ENCODE results near the gene EVA1A.

EVA1A gene

GRCh38 chr2:75589391-75590105 lies 28.8 kb upstream of the EVA1A start:
- DNase-seq (ENCODE audit: low read depth): no peak

- no peak for DNase-seq (ENCODE audit: low read depth)
Measured at GRCh38 chr2:75587954-75588587, 27.3 kb upstream of the EVA1A start.

- DNase-seq (ENCODE audit: low read depth): no peak
Measured at GRCh38 chr2:75586971-75587370, 26.2 kb upstream of the EVA1A start.

- DNase-seq (ENCODE audit: low read depth): no peak
Measured at GRCh38 chr2:75582840-75583239, 22.1 kb upstream of the EVA1A start.

GRCh38 chr2:75580606-75581005 lies 19.9 kb upstream of the EVA1A start:
- DNase-seq (ENCODE audit: low read depth): no peak

GRCh38 chr2:75580156-75580555 lies 19.4 kb upstream of the EVA1A start:
- DNase-seq (ENCODE audit: low read depth): no peak

- DNase-seq (ENCODE audit: low read depth): no peak
Measured at GRCh38 chr2:75579186-75579585, 18.4 kb upstream of the EVA1A start.

DNA sequence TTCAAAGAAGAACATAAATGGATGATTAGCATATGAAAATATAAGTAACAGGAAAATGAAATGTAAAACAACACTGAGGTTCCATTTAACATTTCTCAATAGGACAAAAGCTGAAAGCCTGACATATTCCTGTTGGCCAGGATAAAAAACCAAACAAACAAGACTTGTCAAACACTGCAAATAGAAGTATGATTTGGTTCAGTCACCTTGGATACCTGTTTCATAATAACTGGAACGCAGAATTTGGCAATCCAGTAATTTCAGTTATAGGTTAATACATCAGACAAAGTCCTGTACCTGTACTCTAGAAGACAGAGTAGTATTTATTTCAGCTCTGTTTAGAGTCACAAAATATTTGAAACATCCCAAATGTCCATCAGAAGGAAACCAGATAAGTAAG lies 16.5 kb upstream of the EVA1A start:
- DNase-seq (ENCODE audit: low read depth): no peak

- no peak for DNase-seq (ENCODE audit: low read depth)
Measured at GRCh38 chr2:75574106-75574505, 13.4 kb upstream of the EVA1A start.

- DNase-seq (ENCODE audit: low read depth): no peak
Measured at GRCh38 chr2:75573145-75573878, 12.6 kb upstream of the EVA1A start.

DNA sequence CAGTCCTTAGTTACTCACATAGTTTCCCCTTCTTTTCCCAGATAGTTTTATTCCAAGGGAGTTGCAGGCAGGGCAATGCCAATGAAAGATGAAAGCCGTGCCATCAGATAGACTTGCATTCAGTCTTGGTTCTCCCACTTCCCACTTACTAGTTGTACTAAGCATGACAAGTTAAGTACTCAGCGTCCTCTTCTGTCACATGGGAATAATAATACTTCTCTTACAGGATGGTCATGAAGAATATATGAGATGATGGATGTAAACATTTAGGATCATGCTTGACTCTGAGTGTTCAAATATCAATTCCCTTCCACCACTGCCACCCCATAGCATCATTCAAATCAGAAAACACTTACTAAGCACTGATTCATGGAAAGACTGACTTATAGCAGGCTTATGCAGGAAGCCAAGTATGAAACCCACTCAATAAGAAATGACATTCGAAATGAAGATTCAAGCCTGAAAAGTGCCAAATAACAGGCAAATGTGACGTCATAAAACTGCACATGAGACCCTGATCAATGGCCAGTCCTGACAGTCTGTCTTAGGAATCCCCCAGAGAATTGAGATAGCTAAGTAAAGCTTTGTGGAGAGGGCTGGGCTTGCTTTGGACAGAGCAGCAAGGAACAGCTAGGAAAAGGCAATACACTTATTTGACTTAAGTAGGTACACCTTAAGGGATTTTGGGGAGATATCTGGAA lies 11.1 kb upstream of the EVA1A start:
- DNase-seq (ENCODE audit: low read depth): no peak

DNA sequence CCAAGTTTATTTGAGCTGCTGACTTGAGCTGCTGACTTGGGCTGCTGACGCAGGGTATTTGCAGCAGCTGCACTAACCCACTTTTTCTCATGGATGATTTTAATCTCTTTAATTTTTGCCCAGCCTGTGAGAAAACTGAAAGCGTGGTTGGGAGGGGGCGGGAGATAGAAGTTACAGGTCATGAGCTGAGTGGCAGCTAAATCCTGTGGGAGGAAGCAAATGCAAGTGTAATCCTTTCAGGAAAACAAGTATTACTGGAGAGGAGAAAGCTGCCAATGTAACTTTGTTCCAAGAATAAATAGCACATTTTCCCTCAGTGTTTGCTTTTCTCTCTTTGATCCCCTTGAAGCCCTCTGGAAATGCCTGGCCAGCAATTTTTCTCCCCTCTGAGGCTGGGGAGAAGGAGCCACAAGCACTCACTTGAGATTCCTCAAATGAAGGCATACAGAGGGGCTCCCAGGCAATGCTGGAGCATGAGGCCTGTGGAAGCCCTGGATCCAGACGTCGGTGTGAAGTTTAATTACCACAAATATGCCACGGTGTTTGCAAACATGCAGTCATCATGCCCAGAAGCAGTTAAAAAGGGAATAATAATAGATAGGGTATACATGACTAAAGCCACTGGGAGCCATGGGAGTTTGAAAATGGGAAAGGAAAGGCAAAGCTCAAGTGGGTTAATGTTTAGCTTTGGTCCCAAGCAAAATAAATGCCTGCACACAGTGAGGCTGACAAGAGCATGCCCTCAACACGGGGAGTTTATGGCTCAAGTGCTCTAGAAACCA lies 10.4 kb upstream of the EVA1A start:
- no peak for DNase-seq (ENCODE audit: low read depth)

GRCh38 chr2:75570024-75570947 lies 9.5 kb upstream of the EVA1A start:
- no peak for DNase-seq (ENCODE audit: low read depth)

GRCh38 chr2:75569546-75569945 lies 8.8 kb upstream of the EVA1A start:
- no peak for DNase-seq (ENCODE audit: low read depth)

GRCh38 chr2:75568174-75568573 lies 7.4 kb upstream of the EVA1A start:
- no peak for DNase-seq (ENCODE audit: low read depth)

DNA sequence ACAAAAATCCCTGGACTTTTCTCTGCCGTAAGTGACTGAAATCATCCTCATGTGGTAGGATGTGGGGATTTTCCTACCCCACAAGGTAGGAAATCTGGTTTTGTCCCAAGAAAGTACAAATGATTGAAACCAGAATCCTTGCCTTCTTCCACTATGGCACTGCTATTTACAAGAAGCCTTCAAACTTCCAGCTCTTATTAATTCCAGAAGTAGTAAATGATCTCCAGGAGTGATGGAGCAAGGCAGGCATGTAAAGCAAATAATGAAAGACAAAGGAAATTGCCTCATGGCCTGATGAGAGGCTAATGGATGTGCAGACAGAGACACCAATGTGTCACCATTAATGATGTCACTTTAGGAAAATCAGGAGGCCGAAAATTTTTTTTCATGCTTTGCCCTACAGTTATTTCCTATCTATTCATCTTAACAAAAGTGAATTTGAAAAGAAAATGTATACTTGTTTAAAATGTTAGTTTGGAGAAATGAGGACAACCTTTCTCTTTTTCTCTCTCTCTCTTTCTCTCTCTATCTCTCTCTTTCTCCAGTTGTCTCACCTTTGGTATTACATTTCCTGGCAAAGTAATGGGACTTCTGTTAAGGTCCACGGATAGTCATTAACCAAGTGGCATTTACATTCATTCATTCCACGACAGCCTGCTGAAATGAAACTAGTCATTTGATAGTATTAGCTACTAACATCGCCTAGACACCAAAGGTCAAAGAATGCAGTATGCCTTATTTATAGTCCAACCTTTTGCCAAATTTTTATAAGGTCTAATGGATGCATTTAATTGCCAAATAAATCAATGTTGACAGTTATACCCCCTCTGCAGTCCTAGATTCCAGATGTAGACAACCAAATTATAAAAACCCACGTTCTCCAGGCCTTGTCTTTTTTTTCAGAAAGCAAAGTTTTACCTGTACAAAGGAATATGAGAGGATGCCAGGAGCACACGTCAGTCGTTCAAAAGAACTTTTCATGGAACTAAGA lies 5.0 kb upstream of the EVA1A start:
- no peak for DNase-seq (ENCODE audit: low read depth)

DNA sequence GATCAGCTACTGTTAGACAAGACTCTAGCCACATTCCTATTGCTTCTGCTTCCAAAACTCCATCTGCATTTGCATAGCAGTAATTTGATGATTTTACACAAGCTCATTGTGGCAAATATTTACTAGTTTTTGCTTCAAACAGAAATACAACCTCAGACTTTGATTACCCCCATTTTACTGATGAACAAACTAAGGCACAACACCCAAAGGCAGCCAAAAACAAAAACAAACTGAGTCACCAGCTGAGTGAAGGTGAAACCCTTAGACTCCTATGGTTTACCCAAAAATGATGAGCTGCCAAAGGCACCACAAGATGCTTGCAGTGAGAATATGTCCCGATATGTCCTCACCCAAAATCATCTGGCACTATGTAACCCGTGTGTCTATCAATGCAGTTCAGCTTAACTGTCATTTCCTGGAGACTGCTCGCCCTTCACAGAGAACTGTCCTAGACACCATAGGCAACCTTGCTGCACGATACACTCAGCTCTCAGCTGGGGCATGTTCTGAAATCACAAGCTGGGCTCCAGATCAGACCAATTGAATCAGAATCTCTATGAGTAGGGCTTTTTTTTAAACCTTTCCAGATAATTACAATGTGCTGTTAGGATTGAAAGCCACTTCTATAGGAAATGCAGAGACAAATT lies 4.1 kb upstream of the EVA1A start:
- no peak for DNase-seq (ENCODE audit: low read depth)

- no peak for DNase-seq (ENCODE audit: low read depth)
Measured at GRCh38 chr2:75564026-75564688, 3.4 kb upstream of the EVA1A start.

Data from stimulated activated CD4-positive, alpha-beta T cell treated with anti-CD3 and anti-CD28 coated beads, Interleukin-2, amount 100 ng/mL, for 4 hours (primary cell).